ENCODE results near the gene PACRG.
A peak's percentile ranks its signal among the peaks of the same experiment; 100 is the strongest.

DNA sequence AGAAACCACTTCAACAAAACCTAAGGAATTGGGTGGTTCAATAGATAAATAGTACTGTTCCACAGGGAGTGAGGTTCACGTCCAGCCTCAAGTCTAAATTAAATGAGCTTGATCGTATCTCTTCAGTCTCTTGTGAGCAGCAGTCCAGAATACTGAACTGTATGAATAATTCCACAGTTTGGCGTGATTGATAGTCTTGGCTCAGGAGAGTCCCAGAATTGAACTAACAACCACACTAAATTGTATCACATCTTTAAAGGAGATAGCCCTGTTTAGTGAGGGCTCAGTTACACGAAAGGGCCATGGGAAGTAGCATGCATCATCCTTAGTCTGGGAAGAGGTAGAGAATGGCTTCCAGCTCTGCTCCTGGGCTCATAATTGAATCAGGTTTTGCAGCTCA, 224.6 kb downstream of the PACRG start:
- TF ChIP-seq ARNTL (CRISPR knock-in tag; IDR thresholded peaks at IDR 0.05; ENCODE audit: borderline replicate concordance, low read depth) (no peak), SNAI2 (CRISPR knock-in tag; IDR thresholded peaks at IDR 0.05) (no peak), POU6F1 (CRISPR knock-in tag; IDR thresholded peaks at IDR 0.05; ENCODE audit: borderline replicate concordance, low read depth) (no peak), BACH2 (CRISPR knock-in tag; IDR thresholded peaks at IDR 0.05; ENCODE audit: borderline replicate concordance) (no peak), ZNF565 (CRISPR knock-in tag; conservative IDR thresholded peaks at IDR 0.05; ENCODE audit: low read depth) (no peak), CREB5 (CRISPR knock-in tag; IDR thresholded peaks at IDR 0.05; ENCODE audit: low read depth) (no peak), CSRNP3 (CRISPR knock-in tag; IDR thresholded peaks at IDR 0.05) (no peak), OSR1 (CRISPR knock-in tag; IDR thresholded peaks at IDR 0.05) (no peak), ESRRG (CRISPR knock-in tag; IDR thresholded peaks at IDR 0.05) (no peak), ZFP3 (CRISPR knock-in tag; IDR thresholded peaks at IDR 0.05) (peak; percentile 64; the same call in 1 of the 2 replicates), ZNF70 (CRISPR knock-in tag; IDR thresholded peaks at IDR 0.05) (no peak), PATZ1 (CRISPR knock-in tag; IDR thresholded peaks at IDR 0.05; ENCODE audit: borderline replicate concordance) (no peak)
- TF ChIP-seq, protein P1, sequence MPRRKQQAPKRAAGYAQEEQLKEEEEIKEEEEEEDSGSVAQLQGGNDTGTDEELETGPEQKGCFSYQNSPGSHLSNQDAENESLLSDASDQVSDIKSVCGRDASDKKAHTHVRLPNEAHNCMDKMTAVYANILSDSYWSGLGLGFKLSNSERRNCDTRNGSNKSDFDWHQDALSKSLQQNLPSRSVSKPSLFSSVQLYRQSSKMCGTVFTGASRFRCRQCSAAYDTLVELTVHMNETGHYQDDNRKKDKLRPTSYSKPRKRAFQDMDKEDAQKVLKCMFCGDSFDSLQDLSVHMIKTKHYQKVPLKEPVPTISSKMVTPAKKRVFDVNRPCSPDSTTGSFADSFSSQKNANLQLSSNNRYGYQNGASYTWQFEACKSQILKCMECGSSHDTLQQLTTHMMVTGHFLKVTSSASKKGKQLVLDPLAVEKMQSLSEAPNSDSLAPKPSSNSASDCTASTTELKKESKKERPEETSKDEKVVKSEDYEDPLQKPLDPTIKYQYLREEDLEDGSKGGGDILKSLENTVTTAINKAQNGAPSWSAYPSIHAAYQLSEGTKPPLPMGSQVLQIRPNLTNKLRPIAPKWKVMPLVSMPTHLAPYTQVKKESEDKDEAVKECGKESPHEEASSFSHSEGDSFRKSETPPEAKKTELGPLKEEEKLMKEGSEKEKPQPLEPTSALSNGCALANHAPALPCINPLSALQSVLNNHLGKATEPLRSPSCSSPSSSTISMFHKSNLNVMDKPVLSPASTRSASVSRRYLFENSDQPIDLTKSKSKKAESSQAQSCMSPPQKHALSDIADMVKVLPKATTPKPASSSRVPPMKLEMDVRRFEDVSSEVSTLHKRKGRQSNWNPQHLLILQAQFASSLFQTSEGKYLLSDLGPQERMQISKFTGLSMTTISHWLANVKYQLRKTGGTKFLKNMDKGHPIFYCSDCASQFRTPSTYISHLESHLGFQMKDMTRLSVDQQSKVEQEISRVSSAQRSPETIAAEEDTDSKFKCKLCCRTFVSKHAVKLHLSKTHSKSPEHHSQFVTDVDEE (CRISPR knock-in tag; IDR thresholded peaks at IDR 0.05), result 0 out of 2 replicates have a peak, but pooled peaks have one; percentile 37
